ENCODE data around the gene PHF13.

- TF ChIP-seq CTCF (IDR thresholded peaks at IDR 0.05; ENCODE audit: poor library complexity) (no peak), EZH2 (IDR thresholded peaks at IDR 0.05; ENCODE audit: borderline replicate concordance) (no peak)
These were observed 19.3 kb downstream of the PHF13 start for GRCh38 chr1:6632588-6633514.
